Measurements from ENCODE around the gene ACBD6.

ACBD6 gene

DNA sequence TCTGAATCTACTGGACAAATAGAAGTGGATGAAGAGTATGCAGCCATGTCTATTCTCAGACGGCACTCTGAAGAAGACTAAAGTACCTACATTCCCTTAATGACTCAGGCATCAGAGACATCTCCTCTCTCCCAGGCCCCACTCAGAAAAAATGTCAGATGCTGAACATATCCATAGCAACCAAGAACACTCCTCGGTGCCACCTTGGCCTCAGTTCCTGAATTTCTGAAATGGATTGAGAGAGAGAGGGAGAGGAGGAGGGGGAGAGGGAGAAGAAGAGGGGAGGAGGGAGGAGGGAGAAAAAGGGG, 40.4 kb upstream of the ACBD6 start:
- ChIA-PET POLR2A (no interaction called here), CTCF (no interaction called here)
- TF ChIP-seq SP7 (tag by site-specific recombination; IDR thresholded peaks at IDR 0.05): no peak
- 0 out of 2 replicates have a peak, but pooled peaks have one; percentile 20 for TF ChIP-seq ZNF335 (tag by site-specific recombination; conservative IDR thresholded peaks at IDR 0.05)
- TF ChIP-seq ZSCAN16 (tag by site-specific recombination; IDR thresholded peaks at IDR 0.05): no peak
- no peak overlapping the region for H3K4me3 ChIP-seq (ENCODE audit: low read depth, low read length)
- no peak overlapping the region for H3K27ac ChIP-seq (ENCODE audit: extremely low read depth, low read depth, low read length)
- H3K36me3 ChIP-seq (ENCODE audit: control insufficient read depth in 2 of 2, insufficient read depth in 1 of 2, low read length in 2 of 2): no peaks in the 10 kb centered on the region
- H3K4me1 ChIP-seq (ENCODE audit: control insufficient read depth, insufficient read depth, low read length): no peaks in the 10 kb centered on the region
- no peaks in the 10 kb centered on the region for H3K9me3 ChIP-seq (ENCODE audit: control insufficient read depth, insufficient read depth, low read depth, low read length)

DNA sequence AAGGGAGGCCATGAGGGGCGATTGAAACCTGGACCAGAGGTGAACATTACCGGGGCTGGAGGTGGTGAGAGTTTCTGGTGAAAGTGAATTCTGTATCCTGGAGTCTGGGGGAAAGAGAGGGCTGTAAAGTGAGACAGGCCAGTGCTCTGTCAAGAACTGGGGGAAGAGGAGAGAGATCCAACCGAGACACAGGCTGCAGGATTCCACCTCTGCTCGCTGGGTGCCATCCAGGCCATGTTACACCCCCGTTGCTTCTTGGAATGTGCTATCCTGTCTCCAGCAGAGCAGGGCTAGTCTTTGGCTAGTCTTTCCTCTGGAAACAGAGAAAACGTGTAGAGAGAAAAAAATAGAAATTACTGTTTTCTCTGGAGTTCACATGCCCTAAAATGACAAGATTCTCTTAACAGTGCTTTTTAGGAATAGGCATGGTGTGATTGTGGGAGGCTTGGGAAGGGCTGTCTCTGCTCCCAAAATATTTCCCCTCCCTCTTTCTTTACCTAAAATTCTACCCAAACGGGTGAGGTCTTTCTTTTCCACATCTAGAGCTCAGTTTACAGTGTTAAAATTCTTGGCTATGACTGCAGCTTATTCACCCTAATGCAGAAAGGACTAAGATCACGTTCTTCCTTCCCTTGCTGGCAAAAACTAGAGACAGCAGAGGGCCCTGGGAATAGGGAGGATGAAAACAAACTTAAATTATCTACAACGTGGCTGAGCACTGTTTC, 39.9 kb upstream of the ACBD6 start:
- no peaks in the 10 kb centered on the region for H3K9me3 ChIP-seq (ENCODE audit: control insufficient read depth, insufficient read depth, low read depth, low read length)
- ChIA-PET CTCF (no interaction called here), POLR2A (no interaction called here)
- H3K27ac ChIP-seq (ENCODE audit: extremely low read depth, low read depth, low read length): no peak overlapping the region
- no peaks in the 10 kb centered on the region for H3K4me1 ChIP-seq (ENCODE audit: control insufficient read depth, insufficient read depth, low read length)
- no peaks in the 10 kb centered on the region for H3K36me3 ChIP-seq (ENCODE audit: control insufficient read depth in 2 of 2, insufficient read depth in 1 of 2, low read length in 2 of 2)
- no peak overlapping the region for H3K4me3 ChIP-seq (ENCODE audit: low read depth, low read length)
- TF ChIP-seq, protein P1, sequence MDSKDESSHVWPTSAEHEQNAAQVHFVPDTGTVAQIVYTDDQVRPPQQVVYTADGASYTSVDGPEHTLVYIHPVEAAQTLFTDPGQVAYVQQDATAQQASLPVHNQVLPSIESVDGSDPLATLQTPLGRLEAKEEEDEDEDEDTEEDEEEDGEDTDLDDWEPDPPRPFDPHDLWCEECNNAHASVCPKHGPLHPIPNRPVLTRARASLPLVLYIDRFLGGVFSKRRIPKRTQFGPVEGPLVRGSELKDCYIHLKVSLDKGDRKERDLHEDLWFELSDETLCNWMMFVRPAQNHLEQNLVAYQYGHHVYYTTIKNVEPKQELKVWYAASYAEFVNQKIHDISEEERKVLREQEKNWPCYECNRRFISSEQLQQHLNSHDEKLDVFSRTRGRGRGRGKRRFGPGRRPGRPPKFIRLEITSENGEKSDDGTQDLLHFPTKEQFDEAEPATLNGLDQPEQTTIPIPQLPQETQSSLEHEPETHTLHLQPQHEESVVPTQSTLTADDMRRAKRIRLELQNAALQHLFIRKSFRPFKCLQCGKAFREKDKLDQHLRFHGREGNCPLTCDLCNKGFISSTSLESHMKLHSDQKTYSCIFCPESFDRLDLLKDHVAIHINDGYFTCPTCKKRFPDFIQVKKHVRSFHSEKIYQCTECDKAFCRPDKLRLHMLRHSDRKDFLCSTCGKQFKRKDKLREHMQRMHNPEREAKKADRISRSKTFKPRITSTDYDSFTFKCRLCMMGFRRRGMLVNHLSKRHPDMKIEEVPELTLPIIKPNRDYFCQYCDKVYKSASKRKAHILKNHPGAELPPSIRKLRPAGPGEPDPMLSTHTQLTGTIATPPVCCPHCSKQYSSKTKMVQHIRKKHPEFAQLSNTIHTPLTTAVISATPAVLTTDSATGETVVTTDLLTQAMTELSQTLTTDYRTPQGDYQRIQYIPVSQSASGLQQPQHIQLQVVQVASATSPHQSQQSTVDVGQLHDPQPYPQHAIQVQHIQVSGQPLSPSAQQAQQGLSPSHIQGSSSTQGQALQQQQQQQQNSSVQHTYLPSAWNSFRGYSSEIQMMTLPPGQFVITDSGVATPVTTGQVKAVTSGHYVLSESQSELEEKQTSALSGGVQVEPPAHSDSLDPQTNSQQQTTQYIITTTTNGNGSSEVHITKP (tag by site-specific recombination; IDR thresholded peaks at IDR 0.05): peak; percentile 64
- no peak for TF ChIP-seq ZNF292 (tag by site-specific recombination; IDR thresholded peaks at IDR 0.05; ENCODE audit: borderline replicate concordance, low read depth)
- TF ChIP-seq ZNF433 (tag by site-specific recombination; IDR thresholded peaks at IDR 0.05; ENCODE audit: low read depth): no peak
- TF ChIP-seq ZSCAN16 (tag by site-specific recombination; IDR thresholded peaks at IDR 0.05): no peak
- 0 out of 2 replicates have a peak, but pooled peaks have one; percentile 27 for TF ChIP-seq ZBTB20 (tag by site-specific recombination; IDR thresholded peaks at IDR 0.05)
- TF ChIP-seq, protein P2, sequence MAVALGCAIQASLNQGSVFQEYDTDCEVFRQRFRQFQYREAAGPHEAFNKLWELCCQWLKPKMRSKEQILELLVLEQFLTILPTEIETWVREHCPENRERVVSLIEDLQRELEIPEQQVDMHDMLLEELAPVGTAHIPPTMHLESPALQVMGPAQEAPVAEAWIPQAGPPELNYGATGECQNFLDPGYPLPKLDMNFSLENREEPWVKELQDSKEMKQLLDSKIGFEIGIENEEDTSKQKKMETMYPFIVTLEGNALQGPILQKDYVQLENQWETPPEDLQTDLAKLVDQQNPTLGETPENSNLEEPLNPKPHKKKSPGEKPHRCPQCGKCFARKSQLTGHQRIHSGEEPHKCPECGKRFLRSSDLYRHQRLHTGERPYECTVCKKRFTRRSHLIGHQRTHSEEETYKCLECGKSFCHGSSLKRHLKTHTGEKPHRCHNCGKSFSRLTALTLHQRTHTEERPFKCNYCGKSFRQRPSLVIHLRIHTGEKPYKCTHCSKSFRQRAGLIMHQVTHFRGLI (tag by site-specific recombination; IDR thresholded peaks at IDR 0.05): no peak
- TF ChIP-seq ZNF391 (tag by site-specific recombination; IDR thresholded peaks at IDR 0.05; ENCODE audit: borderline replicate concordance, low read depth): no peak
- TF ChIP-seq, protein P3, sequence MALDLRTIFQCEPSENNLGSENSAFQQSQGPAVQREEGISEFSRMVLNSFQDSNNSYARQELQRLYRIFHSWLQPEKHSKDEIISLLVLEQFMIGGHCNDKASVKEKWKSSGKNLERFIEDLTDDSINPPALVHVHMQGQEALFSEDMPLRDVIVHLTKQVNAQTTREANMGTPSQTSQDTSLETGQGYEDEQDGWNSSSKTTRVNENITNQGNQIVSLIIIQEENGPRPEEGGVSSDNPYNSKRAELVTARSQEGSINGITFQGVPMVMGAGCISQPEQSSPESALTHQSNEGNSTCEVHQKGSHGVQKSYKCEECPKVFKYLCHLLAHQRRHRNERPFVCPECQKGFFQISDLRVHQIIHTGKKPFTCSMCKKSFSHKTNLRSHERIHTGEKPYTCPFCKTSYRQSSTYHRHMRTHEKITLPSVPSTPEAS (tag by site-specific recombination; IDR thresholded peaks at IDR 0.05): no peak
- TF ChIP-seq ZBTB48 (tag by site-specific recombination; IDR thresholded peaks at IDR 0.05): no peak
- no peak for TF ChIP-seq ZBTB7A (tag by site-specific recombination; IDR thresholded peaks at IDR 0.05; ENCODE audit: low read depth)
- no peak for TF ChIP-seq ZNF223 (tag by site-specific recombination; IDR thresholded peaks at IDR 0.05)
- TF ChIP-seq ZNF133 (tag by site-specific recombination; IDR thresholded peaks at IDR 0.05): no peak
- TF ChIP-seq, protein P4, sequence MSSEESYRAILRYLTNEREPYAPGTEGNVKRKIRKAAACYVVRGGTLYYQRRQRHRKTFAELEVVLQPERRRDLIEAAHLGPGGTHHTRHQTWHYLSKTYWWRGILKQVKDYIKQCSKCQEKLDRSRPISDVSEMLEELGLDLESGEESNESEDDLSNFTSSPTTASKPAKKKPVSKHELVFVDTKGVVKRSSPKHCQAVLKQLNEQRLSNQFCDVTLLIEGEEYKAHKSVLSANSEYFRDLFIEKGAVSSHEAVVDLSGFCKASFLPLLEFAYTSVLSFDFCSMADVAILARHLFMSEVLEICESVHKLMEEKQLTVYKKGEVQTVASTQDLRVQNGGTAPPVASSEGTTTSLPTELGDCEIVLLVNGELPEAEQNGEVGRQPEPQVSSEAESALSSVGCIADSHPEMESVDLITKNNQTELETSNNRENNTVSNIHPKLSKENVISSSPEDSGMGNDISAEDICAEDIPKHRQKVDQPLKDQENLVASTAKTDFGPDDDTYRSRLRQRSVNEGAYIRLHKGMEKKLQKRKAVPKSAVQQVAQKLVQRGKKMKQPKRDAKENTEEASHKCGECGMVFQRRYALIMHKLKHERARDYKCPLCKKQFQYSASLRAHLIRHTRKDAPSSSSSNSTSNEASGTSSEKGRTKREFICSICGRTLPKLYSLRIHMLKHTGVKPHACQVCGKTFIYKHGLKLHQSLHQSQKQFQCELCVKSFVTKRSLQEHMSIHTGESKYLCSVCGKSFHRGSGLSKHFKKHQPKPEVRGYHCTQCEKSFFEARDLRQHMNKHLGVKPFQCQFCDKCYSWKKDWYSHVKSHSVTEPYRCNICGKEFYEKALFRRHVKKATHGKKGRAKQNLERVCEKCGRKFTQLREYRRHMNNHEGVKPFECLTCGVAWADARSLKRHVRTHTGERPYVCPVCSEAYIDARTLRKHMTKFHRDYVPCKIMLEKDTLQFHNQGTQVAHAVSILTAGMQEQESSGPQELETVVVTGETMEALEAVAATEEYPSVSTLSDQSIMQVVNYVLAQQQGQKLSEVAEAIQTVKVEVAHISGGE (tag by site-specific recombination; conservative IDR thresholded peaks at IDR 0.05; ENCODE audit: low read depth): no peak
- no peak for TF ChIP-seq ZNF24 (tag by site-specific recombination; IDR thresholded peaks at IDR 0.05)
- TF ChIP-seq, protein P5, sequence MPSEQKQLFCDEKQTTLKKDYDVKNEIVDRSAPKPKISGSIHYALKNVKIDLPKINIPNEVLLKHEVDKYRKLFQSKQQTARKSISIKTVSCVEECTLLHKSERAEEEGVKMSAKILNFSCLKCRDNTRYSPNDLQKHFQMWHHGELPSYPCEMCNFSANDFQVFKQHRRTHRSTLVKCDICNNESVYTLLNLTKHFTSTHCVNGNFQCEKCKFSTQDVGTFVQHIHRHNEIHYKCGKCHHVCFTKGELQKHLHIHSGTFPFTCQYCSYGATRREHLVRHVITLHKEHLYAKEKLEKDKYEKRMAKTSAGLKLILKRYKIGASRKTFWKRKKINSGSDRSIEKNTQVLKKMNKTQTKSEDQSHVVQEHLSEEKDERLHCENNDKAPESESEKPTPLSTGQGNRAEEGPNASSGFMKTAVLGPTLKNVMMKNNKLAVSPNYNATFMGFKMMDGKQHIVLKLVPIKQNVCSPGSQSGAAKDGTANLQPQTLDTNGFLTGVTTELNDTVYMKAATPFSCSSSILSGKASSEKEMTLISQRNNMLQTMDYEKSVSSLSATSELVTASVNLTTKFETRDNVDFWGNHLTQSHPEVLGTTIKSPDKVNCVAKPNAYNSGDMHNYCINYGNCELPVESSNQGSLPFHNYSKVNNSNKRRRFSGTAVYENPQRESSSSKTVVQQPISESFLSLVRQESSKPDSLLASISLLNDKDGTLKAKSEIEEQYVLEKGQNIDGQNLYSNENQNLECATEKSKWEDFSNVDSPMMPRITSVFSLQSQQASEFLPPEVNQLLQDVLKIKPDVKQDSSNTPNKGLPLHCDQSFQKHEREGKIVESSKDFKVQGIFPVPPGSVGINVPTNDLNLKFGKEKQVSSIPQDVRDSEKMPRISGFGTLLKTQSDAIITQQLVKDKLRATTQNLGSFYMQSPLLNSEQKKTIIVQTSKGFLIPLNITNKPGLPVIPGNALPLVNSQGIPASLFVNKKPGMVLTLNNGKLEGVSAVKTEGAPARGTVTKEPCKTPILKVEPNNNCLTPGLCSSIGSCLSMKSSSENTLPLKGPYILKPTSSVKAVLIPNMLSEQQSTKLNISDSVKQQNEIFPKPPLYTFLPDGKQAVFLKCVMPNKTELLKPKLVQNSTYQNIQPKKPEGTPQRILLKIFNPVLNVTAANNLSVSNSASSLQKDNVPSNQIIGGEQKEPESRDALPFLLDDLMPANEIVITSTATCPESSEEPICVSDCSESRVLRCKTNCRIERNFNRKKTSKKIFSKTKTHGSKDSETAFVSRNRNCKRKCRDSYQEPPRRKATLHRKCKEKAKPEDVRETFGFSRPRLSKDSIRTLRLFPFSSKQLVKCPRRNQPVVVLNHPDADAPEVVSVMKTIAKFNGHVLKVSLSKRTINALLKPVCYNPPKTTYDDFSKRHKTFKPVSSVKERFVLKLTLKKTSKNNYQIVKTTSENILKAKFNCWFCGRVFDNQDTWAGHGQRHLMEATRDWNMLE (tag by site-specific recombination; conservative IDR thresholded peaks at IDR 0.05; ENCODE audit: low read depth): no peak
- TF ChIP-seq ZNF404 (tag by site-specific recombination; IDR thresholded peaks at IDR 0.05): no peak
- TF ChIP-seq ZIC2 (tag by site-specific recombination; IDR thresholded peaks at IDR 0.05): peak; percentile 66; the same call in 1 of the 2 replicates

All from HEK293 (cell line).